ENCODE results near the gene AGPAT4.

Gene AGPAT4

DNA sequence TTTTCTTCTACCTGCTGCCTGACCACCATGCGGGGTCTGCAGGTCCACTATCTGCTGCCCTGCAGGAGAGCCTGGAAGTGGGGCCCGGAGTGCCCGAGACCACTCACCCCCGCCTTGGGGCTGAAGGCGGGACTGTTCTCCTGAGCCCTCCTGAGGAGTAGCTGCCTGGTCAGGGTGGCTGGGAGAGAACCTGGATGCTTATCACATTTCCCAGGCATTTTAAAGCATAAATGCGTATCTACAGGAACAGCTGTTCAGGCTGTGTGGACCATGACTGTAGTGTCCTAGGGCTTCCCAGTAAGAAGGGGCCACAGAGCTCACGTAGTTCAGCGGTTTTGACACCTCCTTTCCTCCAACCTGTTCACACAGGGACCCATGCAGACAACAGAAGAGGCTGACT, 123.3 kb downstream of the AGPAT4 start:
- Mint-ChIP-seq H3K4me3 (no peak overlapping the region), H3K9me3 (no peaks in the 10 kb centered on the region), H3K27me3 (ENCODE audit: low read depth, poor library complexity) (peaks cover 3% of the 10 kb centered on the region), H3K4me1 (no peaks in the 10 kb centered on the region), H3K27ac (no peak overlapping the region), H3K36me3 (ENCODE audit: low read depth) (peaks cover 59% of the 10 kb centered on the region)
- no peak for DNase-seq
- TF ChIP-seq, protein P1, sequence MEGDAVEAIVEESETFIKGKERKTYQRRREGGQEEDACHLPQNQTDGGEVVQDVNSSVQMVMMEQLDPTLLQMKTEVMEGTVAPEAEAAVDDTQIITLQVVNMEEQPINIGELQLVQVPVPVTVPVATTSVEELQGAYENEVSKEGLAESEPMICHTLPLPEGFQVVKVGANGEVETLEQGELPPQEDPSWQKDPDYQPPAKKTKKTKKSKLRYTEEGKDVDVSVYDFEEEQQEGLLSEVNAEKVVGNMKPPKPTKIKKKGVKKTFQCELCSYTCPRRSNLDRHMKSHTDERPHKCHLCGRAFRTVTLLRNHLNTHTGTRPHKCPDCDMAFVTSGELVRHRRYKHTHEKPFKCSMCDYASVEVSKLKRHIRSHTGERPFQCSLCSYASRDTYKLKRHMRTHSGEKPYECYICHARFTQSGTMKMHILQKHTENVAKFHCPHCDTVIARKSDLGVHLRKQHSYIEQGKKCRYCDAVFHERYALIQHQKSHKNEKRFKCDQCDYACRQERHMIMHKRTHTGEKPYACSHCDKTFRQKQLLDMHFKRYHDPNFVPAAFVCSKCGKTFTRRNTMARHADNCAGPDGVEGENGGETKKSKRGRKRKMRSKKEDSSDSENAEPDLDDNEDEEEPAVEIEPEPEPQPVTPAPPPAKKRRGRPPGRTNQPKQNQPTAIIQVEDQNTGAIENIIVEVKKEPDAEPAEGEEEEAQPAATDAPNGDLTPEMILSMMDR (IDR thresholded peaks at IDR 0.05): no peak

DNA sequence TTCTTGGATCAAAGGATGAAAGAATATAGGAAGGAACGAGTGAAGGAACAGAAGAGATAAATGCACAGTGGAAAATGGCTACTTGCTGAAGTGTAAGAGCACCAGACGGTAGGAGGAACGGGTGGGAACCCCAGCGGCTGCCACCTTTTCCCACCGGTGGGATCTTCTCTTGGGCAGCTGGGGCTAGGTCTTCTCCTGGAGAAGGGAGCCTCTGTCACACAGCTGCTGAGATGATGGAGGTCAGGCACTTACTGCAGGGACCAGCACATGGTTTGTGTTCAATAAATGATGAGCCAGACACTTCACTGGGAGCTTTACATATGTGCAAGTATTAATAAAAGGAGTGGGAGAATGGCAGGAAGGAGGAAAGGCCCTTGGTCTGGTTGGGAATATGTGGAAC, 123.7 kb downstream of the AGPAT4 start:
- TF ChIP-seq, protein P1 (IDR thresholded peaks at IDR 0.05): no peak
- peaks cover 3% of the 10 kb centered on the region for H3K27me3 Mint-ChIP-seq (ENCODE audit: low read depth, poor library complexity)
- H3K4me1 Mint-ChIP-seq: no peaks in the 10 kb centered on the region
- H3K36me3 Mint-ChIP-seq (ENCODE audit: low read depth): peaks cover 55% of the 10 kb centered on the region
- H3K4me3 Mint-ChIP-seq: no peak overlapping the region
- DNase-seq: no peak
- no peak overlapping the region for H3K27ac Mint-ChIP-seq
- H3K9me3 Mint-ChIP-seq: no peaks in the 10 kb centered on the region

DNA sequence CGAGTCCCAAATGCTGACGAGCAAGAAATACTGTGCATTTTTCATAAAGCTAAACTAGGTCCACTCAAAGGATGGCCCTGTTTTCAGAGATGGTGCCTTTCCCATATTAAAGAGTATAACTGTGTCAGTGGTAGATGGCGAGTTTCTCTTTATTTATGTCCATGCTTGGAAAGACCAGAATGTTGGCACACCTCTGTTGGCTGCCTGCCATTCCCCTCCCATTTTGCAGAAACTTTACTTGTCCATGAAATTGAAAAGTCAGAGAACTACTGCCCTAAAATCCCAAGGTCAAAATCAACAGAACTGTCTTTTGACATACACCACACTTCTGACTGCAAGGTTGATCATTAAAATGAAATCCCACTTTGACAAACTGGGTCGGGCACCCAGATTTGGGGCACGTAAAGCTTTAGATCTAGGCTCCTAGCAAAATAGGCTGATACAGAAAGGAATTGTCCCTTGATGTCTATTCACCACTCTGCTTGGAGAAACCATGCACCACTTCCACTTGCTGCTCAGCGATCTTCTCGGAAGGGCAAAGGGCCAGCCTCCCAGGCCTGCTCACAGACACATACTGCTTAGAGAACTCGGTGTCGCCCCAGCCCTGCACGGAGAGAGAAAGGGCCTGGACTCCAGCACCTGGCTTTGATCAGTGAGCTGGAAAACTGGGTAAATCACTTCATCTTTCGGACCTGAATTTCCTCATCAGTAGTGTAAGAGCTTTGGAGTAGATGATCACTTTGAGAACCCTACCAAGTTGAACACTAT, 130.0 kb downstream of the AGPAT4 start:
- Mint-ChIP-seq H3K27me3 (ENCODE audit: low read depth, poor library complexity) (peaks cover 3% of the 10 kb centered on the region), H3K4me1 (no peaks in the 10 kb centered on the region), H3K27ac (peak overlapping the region; percentile 51), H3K36me3 (ENCODE audit: low read depth) (peaks cover 72% of the 10 kb centered on the region), H3K4me3 (no peak overlapping the region), H3K9me3 (no peaks in the 10 kb centered on the region)
- TF ChIP-seq, protein P1 (IDR thresholded peaks at IDR 0.05): no peak
- no peak for DNase-seq

DNA sequence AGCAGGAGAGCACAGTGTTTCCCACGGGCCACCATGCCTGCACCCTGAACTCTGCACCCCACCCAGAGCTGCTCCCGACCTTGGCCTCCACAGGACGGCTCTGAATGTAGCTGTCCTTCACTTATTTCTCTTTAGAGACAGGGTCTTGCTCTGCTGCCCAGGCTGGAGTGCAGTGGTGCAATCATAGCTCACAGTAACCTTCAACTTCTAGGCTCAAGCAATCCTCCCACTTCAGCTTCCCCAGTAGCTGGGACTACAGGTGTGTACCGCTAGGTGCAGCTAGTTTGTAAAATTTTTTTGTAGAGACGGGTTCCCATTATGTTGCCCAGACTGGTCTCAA, 130.9 kb downstream of the AGPAT4 start:
- TF ChIP-seq, protein P1 (IDR thresholded peaks at IDR 0.05): no peak
- Mint-ChIP-seq H3K36me3 (ENCODE audit: low read depth) (peaks cover 73% of the 10 kb centered on the region), H3K27me3 (ENCODE audit: low read depth, poor library complexity) (peaks cover 3% of the 10 kb centered on the region), H3K4me1 (no peaks in the 10 kb centered on the region), H3K4me3 (no peak overlapping the region), H3K9me3 (no peaks in the 10 kb centered on the region), H3K27ac (no peak overlapping the region)
- DNase-seq: no peak

DNA sequence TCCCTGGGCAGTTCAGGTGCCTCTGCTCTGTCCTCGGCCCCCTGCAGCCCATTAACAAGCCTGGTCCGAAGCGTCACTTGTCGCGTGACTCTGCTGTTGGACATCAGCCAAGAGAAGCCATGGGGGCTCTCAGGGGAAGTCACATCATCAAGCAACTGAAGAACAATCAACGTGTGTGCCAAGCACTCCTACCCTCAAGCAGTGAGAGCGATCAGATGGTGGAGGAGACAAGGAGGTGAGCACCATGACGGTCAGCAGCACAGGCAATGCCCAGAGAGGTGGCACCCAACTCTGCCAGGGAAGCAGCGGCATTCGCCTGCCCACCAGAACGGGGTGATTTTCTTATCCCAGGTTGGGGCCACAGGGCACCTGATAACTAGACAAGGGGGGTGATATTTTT, 132.7 kb downstream of the AGPAT4 start:
- peak overlapping the region; percentile 77 for H3K27ac Mint-ChIP-seq

DNA sequence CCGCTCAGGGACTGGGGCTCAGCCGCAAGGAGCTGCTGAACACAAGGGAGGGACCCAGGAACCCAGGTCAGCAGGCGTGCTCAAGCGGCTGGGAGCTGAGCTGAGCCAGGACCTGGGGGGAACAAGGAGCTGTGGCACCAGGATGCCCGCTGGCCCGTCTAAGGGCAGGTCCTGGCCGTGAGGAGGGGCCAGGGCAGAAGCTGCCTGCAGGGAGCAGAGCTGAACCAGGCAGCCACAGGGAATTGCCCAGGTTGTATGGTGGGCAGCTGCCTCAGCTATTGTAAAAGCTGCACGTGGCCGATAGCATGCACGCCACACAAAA, 133.3 kb downstream of the AGPAT4 start:
- TF ChIP-seq, protein P1 (IDR thresholded peaks at IDR 0.05): no peak
- H3K27me3 Mint-ChIP-seq (ENCODE audit: low read depth, poor library complexity): no peaks in the 10 kb centered on the region
- H3K36me3 Mint-ChIP-seq (ENCODE audit: low read depth): peaks cover 70% of the 10 kb centered on the region
- no peak for DNase-seq
- no peaks in the 10 kb centered on the region for H3K9me3 Mint-ChIP-seq
- H3K4me1 Mint-ChIP-seq: peaks cover 11% of the 10 kb centered on the region
- no peak overlapping the region for H3K4me3 Mint-ChIP-seq
- H3K27ac Mint-ChIP-seq: peak overlapping the region; percentile 57

More for the DNA sequence above, 132.7 kb downstream of the AGPAT4 start:
- Mint-ChIP-seq H3K27me3 (ENCODE audit: low read depth, poor library complexity) (no peaks in the 10 kb centered on the region), H3K9me3 (no peaks in the 10 kb centered on the region), H3K36me3 (ENCODE audit: low read depth) (peaks cover 70% of the 10 kb centered on the region), H3K4me3 (no peak overlapping the region), H3K4me1 (peaks cover 8% of the 10 kb centered on the region)
- no peak for DNase-seq
- TF ChIP-seq, protein P1 (IDR thresholded peaks at IDR 0.05): no peak

Measured in nephron progenitor cell (in vitro differentiated cells).